Lower lobe of right lung (tissue), 2 donors: ENCODE measurements around the gene CARM1. TPM values are rescaled to one million over a fixed set of nuclear protein-coding genes. Genes with fewer than 3 reads are reported as not detected.

Source experiments
- ATAC-seq, 2 donors: fragments of 200-7000 bp; cut with Tn5 transposase; one replicate each; pipeline ENCODE4 v1.9.1; 2020 to 2022; ENCODE audit warnings: mild to moderate bottlenecking in 2 of 2, moderate library complexity in 2 of 2
- DNase-seq: peaks from one replicate; pipeline ENCODE4 v3.0.0-alpha.2; 2020
- H3K27ac ChIP-seq: fragments of 200-600 bp; one replicate; pipeline ENCODE4 v1.8.0; 2022
- H3K27me3 ChIP-seq: fragments of 200-600 bp; one replicate; pipeline ENCODE4 v1.8.0; 2022; ENCODE audit warnings: low read depth
- H3K36me3 ChIP-seq: fragments of 200-600 bp; one replicate; pipeline ENCODE4 v1.8.0; 2022; ENCODE audit warnings: mild to moderate bottlenecking
- H3K4me1 ChIP-seq: fragments of 200-600 bp; one replicate; pipeline ENCODE4 v1.8.0; 2022
- H3K4me3 ChIP-seq: fragments of 200-600 bp; one replicate; pipeline ENCODE4 v1.8.0; 2022; ENCODE audit warnings: mild to moderate bottlenecking
- H3K9me3 ChIP-seq: fragments of 200-600 bp; one replicate; pipeline ENCODE4 v1.8.0; 2022
- intact Hi-C: fragments of 100-400 bp; cut with DNase I; formaldehyde crosslinking; loops from one replicate; pipeline ENCODE4 v1.11.0; 2022
- total RNA-seq: library from RNA; stranded (reverse); fragmentation: NEBNext Ultra II Directional; extraction: Animal tissue kit (Norgen Biotek cat#: 25700); gene quantifications from one replicate; pipeline ENCODE4 v1.2.1, GENCODE V29; 2021
- TF ChIP-seq, protein P1 (sequence below): fragments of 200-600 bp; IDR thresholded peaks from one replicate; pipeline ENCODE4 v1.8.0; 2022; ENCODE audit warnings: antibody characterized with exemption, mild to moderate bottlenecking
- donor health status: DM: no; HTN: yes; CAD: no; lungs with severe emphysema.

Gene CARM1
- total RNA-seq, 1 donor from 2014 or later: 27.5 TPM

DNA sequence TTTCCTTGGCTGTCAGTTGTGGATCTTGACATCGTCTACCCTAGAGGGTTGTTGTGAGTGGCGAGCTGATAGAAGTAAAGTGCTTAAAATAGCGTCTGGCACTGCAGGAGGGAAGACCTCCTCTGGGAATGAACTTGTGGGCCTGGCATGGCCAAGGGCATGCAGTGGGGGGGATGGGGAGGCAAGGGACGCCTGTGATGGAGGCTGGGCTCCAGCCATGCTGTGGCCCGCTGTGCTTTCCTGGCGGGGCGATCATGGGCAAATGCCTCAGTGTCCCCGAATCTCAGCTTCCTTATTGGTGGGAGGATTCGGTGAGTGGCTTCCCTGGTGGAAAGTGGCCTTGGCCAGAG lies 10.7 kb downstream of the CARM1 start:
- peaks cover 8% of the 10 kb centered on the region for H3K4me1 ChIP-seq
- TF ChIP-seq, protein P1, sequence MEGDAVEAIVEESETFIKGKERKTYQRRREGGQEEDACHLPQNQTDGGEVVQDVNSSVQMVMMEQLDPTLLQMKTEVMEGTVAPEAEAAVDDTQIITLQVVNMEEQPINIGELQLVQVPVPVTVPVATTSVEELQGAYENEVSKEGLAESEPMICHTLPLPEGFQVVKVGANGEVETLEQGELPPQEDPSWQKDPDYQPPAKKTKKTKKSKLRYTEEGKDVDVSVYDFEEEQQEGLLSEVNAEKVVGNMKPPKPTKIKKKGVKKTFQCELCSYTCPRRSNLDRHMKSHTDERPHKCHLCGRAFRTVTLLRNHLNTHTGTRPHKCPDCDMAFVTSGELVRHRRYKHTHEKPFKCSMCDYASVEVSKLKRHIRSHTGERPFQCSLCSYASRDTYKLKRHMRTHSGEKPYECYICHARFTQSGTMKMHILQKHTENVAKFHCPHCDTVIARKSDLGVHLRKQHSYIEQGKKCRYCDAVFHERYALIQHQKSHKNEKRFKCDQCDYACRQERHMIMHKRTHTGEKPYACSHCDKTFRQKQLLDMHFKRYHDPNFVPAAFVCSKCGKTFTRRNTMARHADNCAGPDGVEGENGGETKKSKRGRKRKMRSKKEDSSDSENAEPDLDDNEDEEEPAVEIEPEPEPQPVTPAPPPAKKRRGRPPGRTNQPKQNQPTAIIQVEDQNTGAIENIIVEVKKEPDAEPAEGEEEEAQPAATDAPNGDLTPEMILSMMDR: no peak
- no peaks in the 10 kb centered on the region for H3K9me3 ChIP-seq
- intact Hi-C loops: no loop called here
- H3K4me3 ChIP-seq: no peak overlapping the region
- H3K36me3 ChIP-seq: no peaks in the 10 kb centered on the region
- no peak overlapping the region for H3K27ac ChIP-seq
- DNase-seq (no peak), ATAC-seq (no peak)
- H3K27me3 ChIP-seq: no peaks in the 10 kb centered on the region

DNA sequence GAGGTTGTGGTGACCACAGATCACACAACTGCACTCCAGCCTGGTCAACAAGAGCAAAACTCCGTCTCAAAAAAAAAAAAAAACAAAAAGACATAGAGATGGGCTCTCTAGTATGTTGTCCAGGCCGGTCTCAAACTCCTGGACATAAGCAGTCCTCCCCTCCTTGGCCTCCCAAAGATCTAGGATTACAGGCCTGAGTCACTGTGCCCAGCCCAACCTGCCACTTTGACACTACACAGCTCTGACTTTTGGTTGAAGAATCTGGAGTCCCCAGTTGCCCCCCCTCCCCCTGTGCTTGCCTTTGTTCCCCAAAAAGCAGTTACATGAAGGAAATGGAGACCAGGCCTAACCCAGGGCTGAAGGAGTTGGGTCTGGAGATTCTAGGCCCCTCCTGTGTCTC lies 12.9 kb downstream of the CARM1 start:
- ATAC-seq: no peak
- intact Hi-C loops: no loop called here
- TF ChIP-seq, protein P1: no peak
- Histone ChIP-seq H3K27ac (no peak overlapping the region), H3K27me3 (no peaks in the 10 kb centered on the region), H3K4me3 (no peak overlapping the region), H3K9me3 (no peaks in the 10 kb centered on the region), H3K36me3 (no peaks in the 10 kb centered on the region), H3K4me1 (no peaks in the 10 kb centered on the region)
- DNase-seq: no peak

GRCh38 chr19:10885201-10886169 lies 14.1 kb downstream of the CARM1 start:
- Histone ChIP-seq H3K27me3 (no peaks in the 10 kb centered on the region), H3K4me1 (no peaks in the 10 kb centered on the region), H3K9me3 (no peaks in the 10 kb centered on the region), H3K27ac (no peak overlapping the region), H3K36me3 (no peaks in the 10 kb centered on the region), H3K4me3 (no peak overlapping the region)
- intact Hi-C loops: no loop called here
- DNase-seq (no peak), ATAC-seq (no peak)
- TF ChIP-seq, protein P1: no peak

- no peak for DNase-seq
- TF ChIP-seq, protein P1: no peak
- H3K36me3 ChIP-seq: no peaks in the 10 kb centered on the region
- no peaks in the 10 kb centered on the region for H3K9me3 ChIP-seq
- H3K27me3 ChIP-seq: no peaks in the 10 kb centered on the region
- intact Hi-C loops: no loop called here
- H3K4me3 ChIP-seq: no peak overlapping the region
- H3K4me1 ChIP-seq: peaks cover 4% of the 10 kb centered on the region
- H3K27ac ChIP-seq: no peak overlapping the region
- ATAC-seq: peak; percentile 24 to 44
These were observed 16.4 kb downstream of the CARM1 start for GRCh38 chr19:10887616-10888367.

- Histone ChIP-seq H3K4me3 (no peak overlapping the region), H3K27me3 (no peaks in the 10 kb centered on the region), H3K36me3 (no peaks in the 10 kb centered on the region), H3K9me3 (no peaks in the 10 kb centered on the region), H3K4me1 (peaks cover 4% of the 10 kb centered on the region), H3K27ac (no peak overlapping the region)
- no peak for DNase-seq
- no peak for ATAC-seq
- TF ChIP-seq, protein P1: no peak
- intact Hi-C loops: no loop called here
These were observed 17.1 kb downstream of the CARM1 start for GRCh38 chr19:10888421-10888866.
